ENCODE measurements around the gene CR1.
"Not testable (repeated sequence)": the region's sequence is repeated elsewhere in the genome, so short reads cannot be mapped to it uniquely, and the experiment has no call there.

CR1 gene

GRCh38 chr1:207644852-207645634, 149.1 kb downstream of the CR1 start, which contains the start of gene CR1L:
CR1L (plus strand) TSS chr1:207645133; CDS start chr1:207645234, 101 bp downstream.
- DNase-seq (ENCODE audit: low read depth): peak; percentile 77

- DNase-seq (ENCODE audit: low read depth): no peak
Observed at GRCh38 chr1:207645635-207646081, 149.7 kb downstream of the CR1 start.

GRCh38 chr1:207646171-207646570, 150.2 kb downstream of the CR1 start:
- DNase-seq (ENCODE audit: low read depth): no peak

GRCh38 chr1:207646944-207647579, 151.1 kb downstream of the CR1 start:
- no peak for DNase-seq (ENCODE audit: low read depth)

GRCh38 chr1:207647671-207648333, 151.8 kb downstream of the CR1 start:
- no peak for DNase-seq (ENCODE audit: low read depth)

- DNase-seq (ENCODE audit: low read depth): no peak
Observed at GRCh38 chr1:207648334-207649209, 152.6 kb downstream of the CR1 start.

- DNase-seq (ENCODE audit: low read depth): no peak
Observed at GRCh38 chr1:207649210-207649753, 153.3 kb downstream of the CR1 start.

- DNase-seq (ENCODE audit: low read depth): no peak
Observed at GRCh38 chr1:207649865-207650580, 154.1 kb downstream of the CR1 start.

GRCh38 chr1:207651583-207651982, 155.6 kb downstream of the CR1 start:
- no peak for DNase-seq (ENCODE audit: low read depth)

- no peak for DNase-seq (ENCODE audit: low read depth)
Observed at GRCh38 chr1:207654320-207654719, 158.4 kb downstream of the CR1 start.

- DNase-seq (ENCODE audit: low read depth): no peak
Observed at GRCh38 chr1:207658408-207658807, 162.5 kb downstream of the CR1 start.

- no peak for DNase-seq (ENCODE audit: low read depth)
Observed at GRCh38 chr1:207658904-207659485, 163.0 kb downstream of the CR1 start.

- DNase-seq (ENCODE audit: low read depth): no peak
Observed at GRCh38 chr1:207659545-207660153, 163.7 kb downstream of the CR1 start.

GRCh38 chr1:207661420-207661819, 165.5 kb downstream of the CR1 start:
- DNase-seq (ENCODE audit: low read depth): not testable (repeated sequence)

GRCh38 chr1:207666342-207666741, 170.4 kb downstream of the CR1 start:
- no peak for DNase-seq (ENCODE audit: low read depth)

- DNase-seq (ENCODE audit: low read depth): no peak
Observed at GRCh38 chr1:207669528-207670009, 173.6 kb downstream of the CR1 start.

- no peak for DNase-seq (ENCODE audit: low read depth)
Observed at GRCh38 chr1:207670192-207670591, 174.2 kb downstream of the CR1 start.

GRCh38 chr1:207670997-207671396, 175.0 kb downstream of the CR1 start:
- no peak for DNase-seq (ENCODE audit: low read depth)

- DNase-seq (ENCODE audit: low read depth): no peak
Observed at GRCh38 chr1:207672522-207673130, 176.7 kb downstream of the CR1 start.
